ENCODE measurements around the gene POC1A.

The POC1A gene

DNA sequence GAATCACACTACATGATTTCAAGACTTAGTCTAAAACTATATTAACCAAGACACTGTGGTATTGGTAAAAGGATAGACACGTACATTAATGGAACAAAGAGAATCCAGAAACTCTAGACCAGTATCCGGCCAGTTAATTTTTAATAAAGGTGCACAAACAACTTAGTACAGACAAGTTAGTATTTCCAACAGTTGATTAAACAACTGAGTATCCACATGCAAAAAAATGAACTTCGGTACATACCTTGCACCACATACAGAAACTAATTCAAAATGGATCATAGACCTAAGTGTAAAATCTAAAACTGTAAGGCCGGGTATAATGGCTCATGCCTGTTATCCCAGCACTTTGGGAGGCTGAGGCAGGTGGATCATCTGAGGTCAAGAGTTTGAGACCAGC is 51.3 kb downstream of the POC1A start:
- H3K27ac ChIP-seq, result no peak overlapping the region
- no peaks in the 10 kb centered on the region for H3K27me3 ChIP-seq
- H3K36me3 ChIP-seq, result no peaks in the 10 kb centered on the region
- H3K9me3 ChIP-seq, result peaks cover 0 to 4% (median 0%) of the 10 kb centered on the region in 3 donors
- H3K4me3 ChIP-seq, result no peak overlapping the region
- intact Hi-C loops (cut with DNase I; ENCODE audit: low total_unique reads), result no loop called here
- no peak for DNase-seq
- H3K4me1 ChIP-seq, result no peaks in the 10 kb centered on the region
- TF ChIP-seq, protein P1, sequence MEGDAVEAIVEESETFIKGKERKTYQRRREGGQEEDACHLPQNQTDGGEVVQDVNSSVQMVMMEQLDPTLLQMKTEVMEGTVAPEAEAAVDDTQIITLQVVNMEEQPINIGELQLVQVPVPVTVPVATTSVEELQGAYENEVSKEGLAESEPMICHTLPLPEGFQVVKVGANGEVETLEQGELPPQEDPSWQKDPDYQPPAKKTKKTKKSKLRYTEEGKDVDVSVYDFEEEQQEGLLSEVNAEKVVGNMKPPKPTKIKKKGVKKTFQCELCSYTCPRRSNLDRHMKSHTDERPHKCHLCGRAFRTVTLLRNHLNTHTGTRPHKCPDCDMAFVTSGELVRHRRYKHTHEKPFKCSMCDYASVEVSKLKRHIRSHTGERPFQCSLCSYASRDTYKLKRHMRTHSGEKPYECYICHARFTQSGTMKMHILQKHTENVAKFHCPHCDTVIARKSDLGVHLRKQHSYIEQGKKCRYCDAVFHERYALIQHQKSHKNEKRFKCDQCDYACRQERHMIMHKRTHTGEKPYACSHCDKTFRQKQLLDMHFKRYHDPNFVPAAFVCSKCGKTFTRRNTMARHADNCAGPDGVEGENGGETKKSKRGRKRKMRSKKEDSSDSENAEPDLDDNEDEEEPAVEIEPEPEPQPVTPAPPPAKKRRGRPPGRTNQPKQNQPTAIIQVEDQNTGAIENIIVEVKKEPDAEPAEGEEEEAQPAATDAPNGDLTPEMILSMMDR (IDR thresholded peaks at IDR 0.05), result no peak

GRCh38 chr3:52099001-52099401 is 55.2 kb downstream of the POC1A start:
- TF ChIP-seq, protein P1 (IDR thresholded peaks at IDR 0.05), result no peak
- intact Hi-C loops (cut with DNase I; ENCODE audit: low total_unique reads), result no loop called here
- H3K4me3 ChIP-seq, result no peak overlapping the region
- no peak overlapping the region for H3K27ac ChIP-seq
- H3K9me3 ChIP-seq, result peaks cover 0 to 4% (median 0%) of the 10 kb centered on the region in 3 donors
- no peaks in the 10 kb centered on the region for H3K27me3 ChIP-seq
- H3K36me3 ChIP-seq, result no peaks in the 10 kb centered on the region
- DNase-seq, result no peak
- H3K4me1 ChIP-seq, result peaks cover 0 to 4% (median 2%) of the 10 kb centered on the region in 4 donors

DNA sequence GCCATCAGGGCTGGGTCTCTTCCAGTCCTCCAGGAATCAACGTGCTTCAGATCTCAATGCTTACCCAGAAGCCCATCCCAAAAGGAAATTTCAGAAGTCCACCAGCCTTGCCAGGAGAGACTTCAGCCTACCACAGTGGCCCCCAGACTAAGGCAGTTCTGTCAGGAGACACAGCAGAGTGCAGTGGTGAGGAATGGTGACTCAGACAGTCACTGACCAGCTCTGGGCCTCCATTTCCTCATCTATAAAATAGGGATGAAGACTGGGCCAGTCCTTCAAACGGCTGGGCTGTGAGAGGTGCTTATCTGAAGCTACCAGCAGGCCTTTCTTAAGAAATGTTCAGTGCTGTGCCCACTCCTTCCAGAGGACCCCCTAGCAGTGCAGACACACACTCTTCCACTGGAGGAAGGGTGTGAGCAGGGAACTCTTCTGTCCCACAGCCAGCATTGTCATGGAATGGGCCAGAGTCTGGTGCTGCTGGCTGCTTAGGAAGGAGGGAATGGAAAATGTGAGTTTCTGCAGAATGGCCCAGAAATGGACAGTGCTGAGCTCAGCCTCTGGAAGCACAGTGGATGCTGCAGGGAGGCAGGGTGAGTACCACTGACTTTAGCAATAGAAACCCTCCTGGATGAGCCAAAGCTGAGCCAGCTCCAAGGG is 56.2 kb downstream of the POC1A start:
- TF ChIP-seq, protein P1 (IDR thresholded peaks at IDR 0.05), result no peak
- Histone ChIP-seq H3K4me3 (no peak overlapping the region), H3K4me1 (peaks cover 0 to 14% (median 10%) of the 10 kb centered on the region in 4 donors), H3K27ac (no peak overlapping the region), H3K36me3 (no peaks in the 10 kb centered on the region), H3K9me3 (peaks cover 0 to 4% (median 0%) of the 10 kb centered on the region in 3 donors), H3K27me3 (no peaks in the 10 kb centered on the region)
- no peak for DNase-seq
- intact Hi-C loops (cut with DNase I; ENCODE audit: low total_unique reads), result no loop called here

DNA sequence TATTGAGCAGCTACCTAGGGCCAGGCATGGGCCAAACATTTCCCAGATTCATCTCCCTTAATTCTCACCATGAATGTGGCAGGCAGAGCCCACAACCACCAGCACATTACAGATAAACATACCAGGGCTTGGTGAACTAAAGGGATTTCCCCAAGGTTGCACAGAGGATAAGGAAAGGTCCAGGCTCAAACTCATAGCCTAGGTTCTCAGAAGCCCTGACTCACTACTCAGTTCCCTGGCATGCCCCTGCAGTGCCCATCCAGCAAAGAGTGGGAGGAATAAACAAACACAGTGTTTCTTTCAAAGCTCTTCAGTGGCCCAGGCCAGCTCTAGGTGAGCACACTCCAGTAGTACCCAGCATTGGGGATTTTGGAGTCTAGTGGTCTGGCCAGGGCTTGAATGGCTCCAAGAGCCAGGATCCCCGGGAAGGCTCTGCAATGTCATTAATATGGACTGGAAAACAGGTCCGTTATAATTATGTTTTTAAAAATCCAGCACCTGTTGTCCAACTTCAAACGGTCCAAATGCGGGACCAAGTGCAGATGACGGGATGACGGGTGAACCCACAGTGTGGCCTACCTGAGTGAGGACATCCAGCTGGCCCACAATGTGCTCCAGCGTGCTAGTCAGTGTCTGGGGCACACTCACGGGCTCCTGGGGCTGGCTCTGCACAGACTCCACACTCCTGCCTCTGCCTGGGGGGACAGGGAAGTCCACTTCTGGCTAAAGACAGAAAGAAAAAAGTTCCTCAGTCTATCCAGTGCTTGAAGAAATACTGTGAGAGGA is 58.0 kb downstream of the POC1A start:
- Histone ChIP-seq H3K27ac (no peak overlapping the region), H3K4me3 (no peak overlapping the region), H3K27me3 (no peaks in the 10 kb centered on the region), H3K9me3 (peaks cover 0 to 3% (median 0%) of the 10 kb centered on the region in 3 donors), H3K36me3 (no peaks in the 10 kb centered on the region), H3K4me1 (peaks cover 0 to 32% (median 28%) of the 10 kb centered on the region in 4 donors)
- no peak for DNase-seq
- intact Hi-C loops (cut with DNase I; ENCODE audit: low total_unique reads), result no loop called here
- TF ChIP-seq, protein P1 (IDR thresholded peaks at IDR 0.05), result no peak

- Histone ChIP-seq H3K9me3 (no peaks in the 10 kb centered on the region), H3K27ac (no peak overlapping the region), H3K27me3 (no peaks in the 10 kb centered on the region), H3K4me1 (peaks cover 0 to 45% (median 41%) of the 10 kb centered on the region in 4 donors), H3K4me3 (no peak overlapping the region), H3K36me3 (no peaks in the 10 kb centered on the region)
- intact Hi-C loops (cut with DNase I; ENCODE audit: low total_unique reads), result loop anchor here (5.0 kb wide), 1 partner anchor 38 kb away; the partner anchor contains the start of gene DUSP7
- no peak for DNase-seq
- TF ChIP-seq, protein P1 (IDR thresholded peaks at IDR 0.05), result no peak
Observed at GRCh38 chr3:52094571-52095485, 59.4 kb downstream of the POC1A start.

Measured in tibial artery (tissue), 4 donors.